ENCODE measurements around the gene PITHD1. TPM values are rescaled to one million over a fixed set of nuclear protein-coding genes. Genes with fewer than 3 reads are reported as not detected.

The PITHD1 gene
- total and polyA plus RNA-seq, 2 donors (not counting 3 experiments of a cell fraction or from before 2014, with no cell fraction given), result 35.8 to 43.1 TPM

GRCh38 chr1:23790696-23791515 lies 12.7 kb downstream of the PITHD1 start, which contains the start of gene LYPLA2:
TSS of gene LYPLA2 (plus strand) at chr1:23791145. CDS start at chr1:23792683, 1,538 bp downstream.
- DNase-seq (ENCODE audit: low read depth, low spot score) (peak; percentile 86), FAIRE-seq (no peak)
- BruUV-seq (replicated peaks), result TSS peak; percentile 96
- no peaks in the 10 kb centered on the region for H3K9me3 ChIP-seq (replicated peaks; ENCODE audit: control insufficient read depth, insufficient read depth, low read length)
- H3K36me3 ChIP-seq (ENCODE audit: control insufficient read depth in 2 of 2, extremely low read depth in 1 of 2, insufficient read depth in 2 of 2, low read length in 2 of 2), result peaks cover 9 to 27% of the 10 kb centered on the region in 2 experiments
- CTCF ChIA-PET, result interaction anchor here (1.2 to 3.3 kb wide), 4 partner anchors 11 to 35 kb away, joined by 4 to 22 read pairs (median 5); partner anchors contain the start of genes HMGCL and PITHD1
- POLR2A ChIA-PET, result interaction anchor here (1.7 to 1.8 kb wide), 2 partner anchors 9 to 12 kb away, joined by 7 to 16 read pairs; partner anchors contain the start of genes GALE and PITHD1
- intact Hi-C loops (cut with micrococcal nuclease), result loop anchor here (1.0 to 2.0 kb wide), 3 partner anchors 9 to 18 kb away; partner anchors contain the start of genes GALE and PITHD1
- H3K4me3 ChIP-seq (replicated peaks in 1 of 3; ENCODE audit: insufficient read depth in 1 of 3, low read depth in 1 of 3, low read length in 3 of 3), result peak within 1 kb of the TSS; percentile 77 to 99 (median 95)
- H3K9me1 ChIP-seq (replicated peaks; ENCODE audit: control insufficient read depth, extremely low read depth, insufficient read depth, low read length), result no peaks in the 10 kb centered on the region
- no peaks in the 10 kb centered on the region for H3K27me3 ChIP-seq (ENCODE audit: control insufficient read depth in 2 of 2, insufficient read depth in 2 of 2, low read length in 2 of 2)
- peak within 1 kb of the TSS; percentile 92 for H3K27ac ChIP-seq (ENCODE audit: insufficient read depth, low read depth, low read length)
- peaks cover 22% of the 10 kb centered on the region for H3K4me1 ChIP-seq (ENCODE audit: control insufficient read depth, extremely low read depth, insufficient read depth, low read length)
- H3K9ac ChIP-seq (replicated peaks; ENCODE audit: extremely low read depth, insufficient read depth, low read length), result peak within 1 kb of the TSS; percentile 88
- dilution Hi-C loops (cut with MboI; ENCODE audit: extremely low pct_ligation_motif_present, low sequenced_read_pairs), result no loop called here
- H2AFZ ChIP-seq (ENCODE audit: low read depth, low read length), result peak within 1 kb of the TSS; percentile 41
- H3K79me2 ChIP-seq (ENCODE audit: control insufficient read depth, insufficient read depth, low read length), result peaks cover 24% of the 10 kb centered on the region
- H3K4me2 ChIP-seq (ENCODE audit: insufficient read depth, low read length), result peak within 1 kb of the TSS; percentile 93
- H4K20me1 ChIP-seq (replicated peaks; ENCODE audit: control insufficient read depth, extremely low read depth, insufficient read depth, low read length), result no peaks in the 10 kb centered on the region
- TF ChIP-seq MYC (IDR thresholded peaks at IDR 0.05; ENCODE audit: low read depth, low read length) (no peak), FOS (IDR thresholded peaks at IDR 0.05; ENCODE audit: borderline replicate concordance, insufficient read depth, low read length) (no peak), GATA2 (IDR thresholded peaks at IDR 0.05; ENCODE audit: insufficient read depth, insufficient read length, low read depth, low read length) (no peak), CTCF (IDR thresholded peaks at IDR 0.05; ENCODE audit: extremely low read depth in 1 of 2, insufficient read depth in 1 of 2, low read depth in 1 of 2, low read length in 2 of 2) (peak in 1 of 2 donors; percentile 8), EZH2 (IDR thresholded peaks at IDR 0.05; ENCODE audit: borderline replicate concordance, low read depth, low read length, severe bottlenecking) (no peak), POLR2AphosphoS5 (IDR thresholded peaks at IDR 0.05; ENCODE audit: insufficient read depth, low read depth, low read length) (peak; percentile 85), POLR2A (IDR thresholded peaks at IDR 0.05; ENCODE audit: low read depth, low read length) (peak; percentile 68)
